Panc1 (cell line): ENCODE measurements around the gene FRMD4A.

Experiments
- POLR2AphosphoS5 ChIP-seq: IDR thresholded peaks from 2 replicates; pipeline ENCODE4 v1.6.1; 2012; ENCODE audit warnings: mild to moderate bottlenecking, low read depth, low read length, moderate library complexity
- SIN3A ChIP-seq: IDR thresholded peaks from 2 replicates; pipeline ENCODE4 v1.6.1; 2012; ENCODE audit warnings: low read depth, mild to moderate bottlenecking, low read length, moderate library complexity, borderline replicate concordance; ENCODE audit not compliant: insufficient read depth
- TF ChIP-seq, protein P1 (sequence below): fragments of 450-650 bp; IDR thresholded peaks from 2 replicates; pipeline ENCODE4 v1.5.1; 2017; ENCODE audit warnings: mild to moderate bottlenecking

DNA sequence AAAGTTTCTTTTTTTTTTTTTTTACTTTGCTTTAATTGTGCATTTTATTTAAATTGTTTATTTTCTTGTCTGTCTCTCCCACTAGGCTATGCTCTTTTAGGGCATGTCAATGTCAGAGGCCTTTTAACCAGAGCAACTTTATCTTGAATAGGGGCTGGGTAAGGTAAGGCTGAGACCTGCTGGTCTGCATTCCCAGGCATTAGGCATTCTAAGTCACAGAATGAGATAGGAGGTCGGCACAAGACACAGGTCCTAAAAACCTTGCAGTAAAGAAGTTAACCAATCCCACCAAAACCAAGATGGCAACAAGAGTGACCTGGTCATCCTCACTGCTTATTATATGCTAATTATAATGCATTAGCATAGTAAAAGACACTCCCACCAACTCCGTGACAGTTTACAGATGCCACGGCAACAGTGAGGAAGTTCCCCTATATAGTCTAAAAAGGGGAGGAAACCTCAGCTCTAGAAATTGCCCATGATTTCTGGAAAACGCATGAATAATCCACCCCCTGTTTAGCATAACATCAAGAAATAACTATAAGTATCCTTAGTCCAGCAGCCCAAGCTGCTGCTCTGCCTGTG is 47.0 kb upstream of the FRMD4A start:
- TF ChIP-seq, protein P1, sequence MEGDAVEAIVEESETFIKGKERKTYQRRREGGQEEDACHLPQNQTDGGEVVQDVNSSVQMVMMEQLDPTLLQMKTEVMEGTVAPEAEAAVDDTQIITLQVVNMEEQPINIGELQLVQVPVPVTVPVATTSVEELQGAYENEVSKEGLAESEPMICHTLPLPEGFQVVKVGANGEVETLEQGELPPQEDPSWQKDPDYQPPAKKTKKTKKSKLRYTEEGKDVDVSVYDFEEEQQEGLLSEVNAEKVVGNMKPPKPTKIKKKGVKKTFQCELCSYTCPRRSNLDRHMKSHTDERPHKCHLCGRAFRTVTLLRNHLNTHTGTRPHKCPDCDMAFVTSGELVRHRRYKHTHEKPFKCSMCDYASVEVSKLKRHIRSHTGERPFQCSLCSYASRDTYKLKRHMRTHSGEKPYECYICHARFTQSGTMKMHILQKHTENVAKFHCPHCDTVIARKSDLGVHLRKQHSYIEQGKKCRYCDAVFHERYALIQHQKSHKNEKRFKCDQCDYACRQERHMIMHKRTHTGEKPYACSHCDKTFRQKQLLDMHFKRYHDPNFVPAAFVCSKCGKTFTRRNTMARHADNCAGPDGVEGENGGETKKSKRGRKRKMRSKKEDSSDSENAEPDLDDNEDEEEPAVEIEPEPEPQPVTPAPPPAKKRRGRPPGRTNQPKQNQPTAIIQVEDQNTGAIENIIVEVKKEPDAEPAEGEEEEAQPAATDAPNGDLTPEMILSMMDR, result no peak
- TF ChIP-seq POLR2AphosphoS5 (no peak), SIN3A (no peak)
